Measurements from ENCODE around the gene ZNF330.

- TF ChIP-seq POLR2AphosphoS5 (IDR thresholded peaks at IDR 0.05), result no peak
- no peak for TF ChIP-seq CTCF (IDR thresholded peaks at IDR 0.05)
Observed at GRCh38 chr4:141192564-141192963, 28.1 kb upstream of the ZNF330 start.

Measured in esophagus muscularis mucosa (tissue), 3 donors.